KOPT-K1 (cell line): ENCODE data around the gene PPP1R26.
"Not testable (repeated sequence)": the region's sequence is repeated elsewhere in the genome, so short reads cannot be mapped to it uniquely, and the experiment has no call there.

Experiments
- H3K27ac ChIP-seq: fragments of 200-600 bp; sonication (generic); 2 replicates; pipeline ENCODE4 v1.5.1; 2016; ENCODE audit warnings: antibody characterized with exemption, mild to moderate bottlenecking, low read depth, low read length; ENCODE audit not compliant: poor library complexity, severe bottlenecking
- H3K36me3 ChIP-seq: fragments of 200-600 bp; sonication (generic); 2 replicates; pipeline ENCODE4 v1.5.1; 2017; ENCODE audit warnings: antibody characterized with exemption, mild to moderate bottlenecking, low read length, moderate library complexity; ENCODE audit not compliant: insufficient read depth
- H3K9me3 ChIP-seq: fragments of 200-600 bp; sonication (generic); 2 replicates; pipeline ENCODE4 v1.5.1; 2017; ENCODE audit warnings: antibody characterized with exemption, low read length, mild to moderate bottlenecking; ENCODE audit not compliant: insufficient read depth, poor library complexity, severe bottlenecking

The PPP1R26 gene

GRCh38 chr9:135503371-135504261 is 24.0 kb downstream of the PPP1R26 start:
- peaks cover 37% of the 10 kb centered on the region for H3K36me3 ChIP-seq
- H3K9me3 ChIP-seq = no peaks in the 10 kb centered on the region
- H3K27ac ChIP-seq = no peak overlapping the region

GRCh38 chr9:135504262-135505243 is 25.0 kb downstream of the PPP1R26 start:
- Histone ChIP-seq H3K27ac (no peak overlapping the region), H3K9me3 (no peaks in the 10 kb centered on the region), H3K36me3 (peaks cover 37% of the 10 kb centered on the region)

- Histone ChIP-seq H3K9me3 (no peaks in the 10 kb centered on the region), H3K36me3 (peaks cover 37% of the 10 kb centered on the region), H3K27ac (no peak overlapping the region)
These were observed 26.0 kb downstream of the PPP1R26 start for GRCh38 chr9:135505406-135506187.

GRCh38 chr9:135506327-135507103 is 26.9 kb downstream of the PPP1R26 start:
- Histone ChIP-seq H3K27ac (no peak overlapping the region), H3K9me3 (no peaks in the 10 kb centered on the region), H3K36me3 (peaks cover 37% of the 10 kb centered on the region)

- H3K36me3 ChIP-seq = peaks cover 30% of the 10 kb centered on the region
- no peak overlapping the region for H3K27ac ChIP-seq
- no peaks in the 10 kb centered on the region for H3K9me3 ChIP-seq
These were observed 27.8 kb downstream of the PPP1R26 start for GRCh38 chr9:135507104-135508035.

GRCh38 chr9:135508211-135508820 is 28.7 kb downstream of the PPP1R26 start:
- Histone ChIP-seq H3K27ac (no peak overlapping the region), H3K36me3 (peaks cover 21% of the 10 kb centered on the region), H3K9me3 (no peaks in the 10 kb centered on the region)

GRCh38 chr9:135509458-135509857 is 29.9 kb downstream of the PPP1R26 start:
- Histone ChIP-seq H3K9me3 (no peaks in the 10 kb centered on the region), H3K27ac (no peak overlapping the region), H3K36me3 (peaks cover 9% of the 10 kb centered on the region)

GRCh38 chr9:135512241-135512603 is 32.6 kb downstream of the PPP1R26 start:
- H3K36me3 ChIP-seq = no peaks in the 10 kb centered on the region
- H3K27ac ChIP-seq = no peak overlapping the region
- H3K9me3 ChIP-seq = no peaks in the 10 kb centered on the region

GRCh38 chr9:135512904-135513303 is 33.3 kb downstream of the PPP1R26 start:
- H3K27ac ChIP-seq = no peak overlapping the region
- no peaks in the 10 kb centered on the region for H3K36me3 ChIP-seq
- H3K9me3 ChIP-seq = no peaks in the 10 kb centered on the region

- Histone ChIP-seq H3K9me3 (no peaks in the 10 kb centered on the region), H3K27ac (no peak overlapping the region), H3K36me3 (no peaks in the 10 kb centered on the region)
These were observed 33.8 kb downstream of the PPP1R26 start for GRCh38 chr9:135513351-135513846.

GRCh38 chr9:135513906-135514305 is 34.3 kb downstream of the PPP1R26 start:
- not testable (repeated sequence) for H3K36me3 ChIP-seq, H3K27ac ChIP-seq, H3K9me3 ChIP-seq

- no peak overlapping the region for H3K27ac ChIP-seq
- H3K36me3 ChIP-seq = no peaks in the 10 kb centered on the region
These were observed 34.9 kb downstream of the PPP1R26 start for GRCh38 chr9:135514342-135515082.

More at GRCh38 chr9:135514342-135515082, 34.9 kb downstream of the PPP1R26 start:
- no peaks in the 10 kb centered on the region for H3K9me3 ChIP-seq
